ENCODE data around the gene ATG9B. TPM values are rescaled to one million over a fixed set of nuclear protein-coding genes. Genes with fewer than 3 reads are reported as not detected.

The ATG9B gene
- total and polyA plus RNA-seq, 9 of the 15 experiments (the other 6 are each of a cell fraction or from before 2014, with no cell fraction given), result 0.29 to 8.0 (median 2.1) TPM

DNA sequence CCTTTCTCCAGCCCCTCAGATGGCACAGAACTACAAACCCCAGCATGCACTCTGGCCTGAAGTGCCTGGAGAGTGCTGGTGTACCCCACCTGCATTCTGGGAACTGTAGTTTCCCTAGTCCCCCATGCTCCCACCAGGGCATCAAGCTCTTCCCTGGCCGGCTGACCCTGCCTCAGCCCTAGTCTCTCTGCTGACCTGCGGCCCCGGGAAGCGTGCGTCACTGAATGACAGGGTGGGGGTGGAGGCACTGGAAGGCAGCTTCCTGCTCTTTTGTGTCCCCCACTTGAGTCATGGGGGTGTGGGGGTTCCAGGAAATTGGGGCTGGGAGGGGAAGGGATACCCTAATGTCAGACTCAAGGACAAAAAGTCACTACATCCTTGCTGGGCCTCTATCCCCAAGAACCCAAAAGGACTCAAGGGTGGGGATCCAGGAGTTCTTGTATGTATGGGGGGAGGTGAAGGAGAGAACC, 31.4 kb downstream of the ATG9B start (continued):
- peak; percentile 64; the same call in 1 of the 2 replicates for TF ChIP-seq JUND (IDR thresholded peaks at IDR 0.05; ENCODE audit: borderline replicate concordance, low read depth, low read length)
- no peak; the same call in 2 of the 3 replicates for TF ChIP-seq JUND (tag; IDR thresholded peaks at IDR 0.05; ENCODE audit: borderline replicate concordance, low read depth, low read length)
- TF ChIP-seq EZH2 (IDR thresholded peaks at IDR 0.05; ENCODE audit: borderline replicate concordance, low read depth, low read length), result no peak
- TF ChIP-seq POLR3A (IDR thresholded peaks at IDR 0.05; ENCODE audit: borderline replicate concordance, extremely low read depth, insufficient read depth, insufficient read length), result no peak
- TF ChIP-seq ZNF263 (CRISPR knock-in tag; IDR thresholded peaks at IDR 0.05; ENCODE audit: borderline replicate concordance), result no peak
- TF ChIP-seq SMC3 (conservative IDR thresholded peaks at IDR 0.05; ENCODE audit: insufficient read depth, low read depth, low read length), result 0 out of 2 replicates have a peak, but pooled peaks have one; percentile 7
- TF ChIP-seq, protein P1, sequence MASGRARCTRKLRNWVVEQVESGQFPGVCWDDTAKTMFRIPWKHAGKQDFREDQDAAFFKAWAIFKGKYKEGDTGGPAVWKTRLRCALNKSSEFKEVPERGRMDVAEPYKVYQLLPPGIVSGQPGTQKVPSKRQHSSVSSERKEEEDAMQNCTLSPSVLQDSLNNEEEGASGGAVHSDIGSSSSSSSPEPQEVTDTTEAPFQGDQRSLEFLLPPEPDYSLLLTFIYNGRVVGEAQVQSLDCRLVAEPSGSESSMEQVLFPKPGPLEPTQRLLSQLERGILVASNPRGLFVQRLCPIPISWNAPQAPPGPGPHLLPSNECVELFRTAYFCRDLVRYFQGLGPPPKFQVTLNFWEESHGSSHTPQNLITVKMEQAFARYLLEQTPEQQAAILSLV (tag; IDR thresholded peaks at IDR 0.05), result no peak
- TF ChIP-seq DPF2 (IDR thresholded peaks at IDR 0.05), result peak; percentile 68
- TF ChIP-seq AFF4 (CRISPR knock-in tag; IDR thresholded peaks at IDR 0.05), result no peak
- TF ChIP-seq NCOA2 (IDR thresholded peaks at IDR 0.05; ENCODE audit: partially characterized antibody in 2 of 2), result no peak
- TF ChIP-seq ZMIZ1 (IDR thresholded peaks at IDR 0.05; ENCODE audit: low read depth in 2 of 2, low read length in 2 of 2), result 0 out of 4 replicates have a peak, but pooled peaks of 1 of the 2 experiments have one; percentile 44
